HG02970 (cell line): ENCODE measurements around the gene FGF5.
"Not testable (repeated sequence)": the region's sequence is repeated elsewhere in the genome, so short reads cannot be mapped to it uniquely, and the experiment has no call there.

Experiments used
- ATAC-seq: cut with Tn5 transposase; IDR thresholded peaks from one replicate; pipeline ENCODE4 v1.9.1; 2021; ENCODE audit warnings: mild to moderate bottlenecking, moderate library complexity, moderate number of reproducible peaks; ENCODE audit not compliant: unreplicated experiment, low FRiP score

FGF5 gene, protein sequence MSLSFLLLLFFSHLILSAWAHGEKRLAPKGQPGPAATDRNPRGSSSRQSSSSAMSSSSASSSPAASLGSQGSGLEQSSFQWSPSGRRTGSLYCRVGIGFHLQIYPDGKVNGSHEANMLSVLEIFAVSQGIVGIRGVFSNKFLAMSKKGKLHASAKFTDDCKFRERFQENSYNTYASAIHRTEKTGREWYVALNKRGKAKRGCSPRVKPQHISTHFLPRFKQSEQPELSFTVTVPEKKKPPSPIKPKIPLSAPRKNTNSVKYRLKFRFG

DNA sequence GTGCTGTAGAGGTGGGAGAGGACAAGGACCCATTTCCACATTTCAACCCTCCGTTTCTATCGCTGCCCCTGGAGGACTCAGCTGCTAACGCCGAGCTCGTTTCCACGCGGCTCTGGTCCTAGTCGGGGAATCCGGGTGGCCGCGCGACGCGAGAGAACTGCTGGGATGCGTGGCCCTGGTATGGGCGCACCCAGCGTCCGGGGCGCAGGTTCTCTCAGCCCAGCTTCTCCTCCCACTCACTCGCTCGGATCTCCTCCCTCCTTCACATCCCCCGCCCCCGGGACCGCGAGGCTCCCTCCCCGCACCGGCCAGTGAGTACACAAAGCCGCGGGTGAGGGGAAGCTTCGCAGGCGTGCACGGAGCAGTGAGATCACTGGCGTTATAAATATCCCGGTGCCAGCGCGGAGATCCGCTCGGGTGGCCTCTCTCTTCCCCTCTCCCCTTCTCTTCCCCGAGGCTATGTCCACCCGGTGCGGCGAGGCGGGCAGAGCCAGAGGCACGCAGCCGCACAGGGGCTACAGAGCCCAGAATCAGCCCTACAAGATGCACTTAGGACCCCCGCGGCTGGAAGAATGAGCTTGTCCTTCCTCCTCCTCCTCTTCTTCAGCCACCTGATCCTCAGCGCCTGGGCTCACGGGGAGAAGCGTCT lies at the start of gene FGF5:
FGF5 (plus strand) TSS at position 412 of the 649 bp plus-strand sequence; CDS start at position 573, 161 bp downstream.
- ATAC-seq, result no peak

DNA sequence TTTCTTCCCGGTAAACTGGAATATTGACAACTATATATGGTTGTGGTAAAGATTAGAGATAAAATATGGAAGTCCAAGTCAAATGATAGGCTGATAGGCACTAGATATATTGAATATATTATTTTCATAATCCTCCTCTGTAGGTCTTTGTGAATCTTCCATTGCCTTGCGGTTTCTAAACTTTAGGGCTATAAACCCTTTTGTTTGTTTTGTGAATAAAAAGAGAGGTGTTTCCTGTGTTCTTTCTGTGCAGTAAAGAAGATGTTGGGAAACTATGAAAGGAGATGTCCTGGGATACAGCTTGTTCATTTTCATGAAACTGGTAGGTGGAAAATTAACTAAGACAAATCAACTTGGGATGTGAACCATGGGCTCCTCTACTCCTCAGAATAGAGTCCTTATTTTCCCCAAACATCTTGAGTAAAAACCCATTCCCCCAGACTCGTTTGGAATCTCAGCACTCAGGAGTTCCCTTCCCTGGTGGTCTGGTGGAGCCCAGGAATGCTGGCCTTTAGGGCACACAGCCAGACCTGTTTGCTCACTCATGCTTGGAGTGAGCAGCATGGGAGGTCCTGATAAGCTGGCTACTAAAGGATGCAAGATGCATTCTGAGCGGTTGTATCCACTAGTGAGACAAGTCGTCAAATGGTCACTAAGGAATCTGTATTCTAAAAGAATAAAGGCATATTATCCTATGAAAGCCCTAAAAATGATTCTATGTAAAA lies 47.0 kb upstream of the FGF5 start:
- ATAC-seq, result no peak

DNA sequence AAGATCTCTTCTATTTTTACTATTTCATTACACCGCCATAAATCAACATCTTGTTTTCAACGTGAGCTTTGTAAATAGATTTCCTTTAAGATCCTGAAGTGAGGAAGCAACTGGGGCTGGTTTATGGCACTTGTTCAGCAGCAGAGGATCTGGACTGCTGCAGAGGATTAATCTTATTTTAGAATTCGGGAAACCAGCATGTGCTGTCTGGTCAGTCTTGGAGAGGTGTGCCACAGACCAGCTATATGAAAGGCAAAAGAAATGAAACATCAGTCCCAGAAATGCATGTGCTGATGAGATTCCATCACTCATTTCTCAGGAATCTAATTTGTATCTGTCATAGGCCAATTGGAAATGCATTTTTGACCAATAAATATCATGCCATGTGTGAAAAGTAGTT lies 45.8 kb upstream of the FGF5 start:
- no peak for ATAC-seq

DNA sequence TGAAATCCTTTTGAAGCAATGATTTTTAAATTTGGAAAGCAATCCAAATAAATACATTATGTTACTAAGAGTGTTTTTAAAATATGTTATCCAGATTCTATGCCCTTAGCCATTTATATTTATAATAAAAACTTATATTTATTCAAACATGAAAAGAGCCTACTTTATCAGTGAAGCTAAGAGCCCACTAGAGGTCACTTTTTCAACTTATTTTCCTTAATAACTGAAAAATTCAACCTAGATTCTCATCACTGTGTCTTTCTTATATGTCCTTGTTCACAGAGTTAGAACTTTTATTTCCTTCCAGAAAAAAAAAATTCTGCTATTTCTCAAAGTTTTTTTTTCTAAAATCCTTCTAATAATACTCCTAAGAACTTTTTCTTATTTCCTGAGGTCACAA lies 45.3 kb upstream of the FGF5 start:
- ATAC-seq, result no peak

DNA sequence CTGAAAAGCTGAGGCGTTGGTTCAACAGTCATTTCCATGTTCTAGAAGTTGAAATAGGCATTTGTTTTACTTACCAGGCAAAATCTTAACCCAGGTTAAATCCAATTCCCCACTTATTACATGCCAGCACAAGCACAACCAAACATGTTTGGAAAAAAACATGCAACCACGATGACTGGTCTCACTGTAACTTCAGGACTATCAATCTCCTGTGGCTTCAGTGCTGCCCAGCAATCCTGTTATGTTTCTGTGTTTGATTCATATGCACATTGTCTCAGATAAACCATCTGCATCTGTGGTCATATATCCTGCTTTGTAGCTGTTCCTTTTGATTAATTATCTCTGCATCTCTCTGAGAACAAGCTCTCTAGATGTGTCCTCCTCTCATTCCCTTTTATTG lies 40.9 kb upstream of the FGF5 start:
- ATAC-seq, result no peak

DNA sequence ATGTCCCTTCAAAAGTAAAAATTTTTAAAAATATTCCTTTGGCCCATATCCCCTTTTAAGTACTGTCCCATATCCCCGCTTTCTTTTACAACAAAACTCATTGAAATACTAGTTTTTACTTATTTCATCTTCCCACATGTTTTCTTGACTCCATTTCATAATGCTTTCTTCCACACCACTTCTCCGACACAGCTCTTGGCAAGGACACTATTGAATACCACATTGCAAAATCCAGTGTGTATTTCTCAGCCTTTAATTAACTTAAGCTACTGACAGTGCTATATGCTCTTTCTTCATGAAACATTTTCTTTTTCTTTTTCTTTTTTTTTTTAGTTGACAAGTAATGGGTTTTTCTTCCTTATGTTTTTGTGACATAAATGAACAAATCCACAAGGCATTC lies 40.4 kb upstream of the FGF5 start:
- no peak for ATAC-seq

DNA sequence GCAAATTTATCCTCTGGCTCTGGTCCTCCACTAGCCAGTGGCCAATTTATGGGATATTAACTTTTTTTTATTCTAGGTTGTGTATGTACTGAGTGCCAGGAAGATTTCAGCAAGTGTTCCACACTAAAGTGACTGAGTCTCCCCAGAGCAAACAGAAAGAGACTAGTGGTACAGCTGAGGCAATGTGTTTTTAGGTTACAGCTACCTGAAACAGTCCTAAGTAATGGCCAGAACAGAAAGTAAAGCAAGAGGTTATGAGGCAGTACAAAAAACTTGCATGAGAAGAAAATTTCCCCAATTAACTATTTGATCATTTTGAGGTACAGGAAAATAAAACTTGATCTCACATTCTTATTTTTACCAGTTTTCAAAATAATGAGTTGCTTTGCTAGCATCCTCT lies 38.0 kb upstream of the FGF5 start:
- no peak for ATAC-seq

DNA sequence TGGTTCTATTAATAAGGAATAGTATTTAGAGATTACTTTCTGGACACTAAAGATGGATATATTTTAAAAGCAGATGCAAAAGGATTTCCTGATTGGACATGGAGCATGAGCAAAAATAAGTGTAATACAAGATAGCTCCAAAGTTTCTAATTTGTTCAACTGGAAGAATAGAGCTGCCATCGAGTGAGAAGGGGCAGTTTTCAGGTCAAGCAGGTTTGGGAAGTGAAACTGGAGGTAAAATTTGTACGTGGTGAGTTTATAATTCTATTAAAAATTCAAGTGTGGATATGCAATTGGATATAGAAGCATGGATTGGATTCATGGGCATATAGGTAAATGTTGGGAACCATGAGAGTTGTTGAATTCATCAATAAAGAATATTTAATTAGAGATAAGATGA lies 37.3 kb upstream of the FGF5 start:
- ATAC-seq, result no peak

DNA sequence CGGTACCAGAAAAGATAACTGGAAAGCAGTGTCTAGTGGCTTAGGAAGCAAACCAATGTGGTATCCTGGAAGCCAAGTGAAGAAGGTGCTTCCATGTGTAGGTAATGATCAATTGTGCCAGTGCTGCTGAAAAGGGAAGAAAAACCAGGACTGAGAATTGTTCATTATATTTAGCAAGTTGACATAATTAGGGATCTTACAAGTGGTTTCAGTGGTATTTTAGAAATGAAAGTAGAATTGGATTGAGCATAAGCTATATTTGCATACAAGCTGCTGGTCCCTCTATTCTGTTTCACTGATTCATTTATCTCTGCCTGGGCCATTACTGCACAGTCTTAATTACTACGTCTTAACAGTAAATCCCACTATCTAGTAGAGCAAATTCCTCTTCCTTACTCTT lies 36.9 kb upstream of the FGF5 start:
- peak; percentile 80 for ATAC-seq

DNA sequence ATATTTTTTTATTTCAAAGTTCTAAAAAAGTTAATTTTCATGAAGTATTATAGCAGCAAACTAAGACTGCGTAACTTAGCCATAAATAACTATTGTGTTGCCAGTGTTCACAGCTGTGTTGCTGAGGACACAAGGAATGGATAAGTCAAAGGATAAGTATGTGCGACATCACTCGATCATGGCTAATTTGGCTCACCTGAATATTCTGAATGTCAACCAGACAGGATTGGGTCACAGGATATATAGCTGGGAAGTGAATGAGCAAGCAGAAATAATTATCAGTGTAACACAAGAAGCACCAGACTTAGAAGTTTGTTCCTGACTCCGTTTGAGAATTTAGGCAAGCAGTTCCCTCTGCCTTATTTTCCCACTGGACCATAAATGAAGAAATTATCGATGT lies 35.3 kb upstream of the FGF5 start:
- no peak for ATAC-seq

DNA sequence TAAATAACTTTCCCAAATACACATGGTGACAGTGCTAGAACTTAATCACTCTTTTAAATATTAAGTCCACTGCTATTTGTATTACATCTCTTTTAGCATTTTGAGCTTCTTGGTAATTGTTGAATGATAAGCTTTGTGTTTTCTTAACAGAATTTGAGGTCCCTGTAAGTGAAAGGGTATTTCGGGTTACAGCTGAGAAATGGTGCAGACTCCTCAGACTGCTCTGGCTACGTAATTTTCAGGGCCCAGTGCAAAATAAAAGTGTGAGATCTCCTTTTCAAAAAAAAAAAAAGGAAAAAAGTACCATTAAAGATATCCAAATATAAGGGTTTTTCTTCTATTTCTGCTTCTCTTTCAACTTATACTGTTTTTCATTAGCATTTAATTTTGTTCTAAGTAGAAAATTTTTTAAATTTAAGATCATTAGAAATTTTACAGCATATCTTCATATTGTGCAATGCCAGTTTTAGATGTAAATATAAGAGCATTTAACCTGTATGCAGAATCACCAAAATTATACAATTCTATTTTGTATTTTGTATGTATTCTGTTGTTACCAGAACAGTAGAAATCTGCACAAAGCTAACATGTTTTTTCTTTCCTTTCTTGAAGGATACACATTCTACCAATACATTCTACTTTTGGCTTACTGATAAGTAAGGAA lies 33.6 kb upstream of the FGF5 start:
- ATAC-seq, result no peak

DNA sequence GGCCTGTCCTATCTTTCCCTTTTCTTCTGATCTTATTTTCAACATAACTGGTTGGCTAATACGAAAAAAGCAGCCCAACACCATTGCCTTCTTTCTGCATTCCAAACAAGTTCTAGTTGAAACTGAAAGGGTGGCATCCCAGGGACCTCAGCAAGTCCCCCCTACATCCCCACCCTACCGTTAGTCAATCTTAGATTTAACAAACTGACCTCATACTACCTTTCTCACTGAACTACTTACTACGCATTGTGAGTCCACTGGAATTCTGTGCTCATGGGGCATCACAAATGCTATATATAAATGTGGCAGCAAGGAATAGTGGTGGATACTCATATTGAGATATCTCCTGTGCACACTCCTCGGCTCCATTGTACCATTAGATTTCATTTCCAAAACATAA lies 33.1 kb upstream of the FGF5 start:
- no peak for ATAC-seq

DNA sequence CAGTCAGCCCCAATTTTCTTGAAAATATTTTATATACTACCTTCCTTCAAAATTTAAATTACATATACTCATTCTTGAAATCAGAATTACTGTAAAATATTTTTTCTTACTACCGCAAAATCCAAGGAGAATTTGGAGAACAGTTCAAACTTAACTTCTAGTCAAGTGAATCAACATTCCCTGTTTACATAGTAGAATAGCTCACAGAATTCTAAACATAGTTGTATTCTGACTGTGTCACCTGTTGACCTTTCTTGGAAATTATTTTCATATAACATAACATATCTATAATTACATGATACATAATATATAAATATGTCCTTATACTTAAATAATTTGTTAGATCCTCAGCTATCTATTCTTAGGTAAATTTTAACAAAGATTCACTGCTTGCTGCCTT lies 31.0 kb upstream of the FGF5 start:
- no peak for ATAC-seq

DNA sequence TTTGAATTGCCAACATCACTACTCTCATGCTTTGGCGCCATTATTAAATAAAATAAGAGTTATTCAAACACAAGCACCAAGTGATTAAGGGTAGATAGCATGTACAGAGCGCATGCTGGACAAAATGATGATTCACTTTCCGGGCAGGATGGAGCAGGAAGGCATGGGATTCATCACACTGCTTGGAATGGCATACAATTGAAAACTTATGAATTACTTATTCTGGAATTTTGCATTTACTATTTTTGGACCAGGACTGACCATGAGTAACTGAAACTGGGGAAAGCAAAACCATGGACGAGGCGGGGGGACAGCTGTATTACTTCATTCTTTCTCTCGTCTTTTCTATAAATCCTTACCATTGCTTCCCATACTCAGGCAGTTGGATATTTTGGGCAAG lies 28.5 kb upstream of the FGF5 start:
- ATAC-seq, result no peak

DNA sequence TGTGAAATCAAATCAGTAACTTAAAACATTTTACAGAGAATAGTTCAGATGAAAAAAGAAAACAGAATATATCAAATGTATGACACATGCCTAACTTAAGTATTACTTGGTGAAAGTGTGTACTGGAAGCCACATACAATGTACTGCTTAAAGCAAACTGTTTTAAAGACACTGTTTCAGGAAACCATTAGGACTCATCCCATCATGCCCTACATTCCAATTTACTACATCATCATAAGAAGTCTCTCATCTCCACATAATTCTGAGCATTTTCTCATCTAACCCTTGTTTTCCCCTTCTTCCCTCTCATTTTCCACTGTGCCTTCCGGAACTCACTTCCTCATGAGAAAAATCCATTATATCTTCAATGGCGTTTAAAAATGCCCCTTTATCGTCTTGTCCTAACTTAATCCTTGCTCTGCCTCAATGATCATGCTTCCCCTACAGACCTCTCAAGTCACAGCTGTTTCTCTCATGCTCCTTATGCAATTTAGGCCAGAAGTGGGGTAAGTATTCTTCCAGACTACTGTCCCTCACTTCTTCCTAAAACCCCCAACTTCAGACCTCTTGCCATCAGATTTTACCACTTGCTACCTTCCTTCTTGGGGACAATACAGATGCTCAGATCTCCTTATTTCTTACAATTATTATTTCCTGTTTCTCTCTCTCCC lies 26.8 kb upstream of the FGF5 start:
- no peak for ATAC-seq

DNA sequence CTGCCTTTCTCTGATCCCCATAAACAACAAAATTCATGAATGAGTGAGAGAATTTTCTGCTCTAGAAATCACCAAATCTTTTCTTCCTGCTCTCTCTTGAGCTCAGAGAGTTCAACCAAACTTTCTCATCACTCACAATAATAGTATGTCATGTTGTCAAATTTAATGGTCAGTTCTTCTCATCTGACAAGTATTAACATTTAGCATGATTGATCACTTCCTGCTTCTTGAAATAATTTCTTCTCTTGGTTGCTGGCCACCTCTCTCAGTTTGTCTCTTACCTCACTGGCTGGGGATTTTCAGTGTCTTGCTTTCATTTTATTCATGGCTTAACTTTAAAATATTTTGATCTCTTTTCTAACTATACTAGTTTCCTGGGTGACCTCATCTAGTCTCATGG lies 25.5 kb upstream of the FGF5 start:
- ATAC-seq, result no peak

DNA sequence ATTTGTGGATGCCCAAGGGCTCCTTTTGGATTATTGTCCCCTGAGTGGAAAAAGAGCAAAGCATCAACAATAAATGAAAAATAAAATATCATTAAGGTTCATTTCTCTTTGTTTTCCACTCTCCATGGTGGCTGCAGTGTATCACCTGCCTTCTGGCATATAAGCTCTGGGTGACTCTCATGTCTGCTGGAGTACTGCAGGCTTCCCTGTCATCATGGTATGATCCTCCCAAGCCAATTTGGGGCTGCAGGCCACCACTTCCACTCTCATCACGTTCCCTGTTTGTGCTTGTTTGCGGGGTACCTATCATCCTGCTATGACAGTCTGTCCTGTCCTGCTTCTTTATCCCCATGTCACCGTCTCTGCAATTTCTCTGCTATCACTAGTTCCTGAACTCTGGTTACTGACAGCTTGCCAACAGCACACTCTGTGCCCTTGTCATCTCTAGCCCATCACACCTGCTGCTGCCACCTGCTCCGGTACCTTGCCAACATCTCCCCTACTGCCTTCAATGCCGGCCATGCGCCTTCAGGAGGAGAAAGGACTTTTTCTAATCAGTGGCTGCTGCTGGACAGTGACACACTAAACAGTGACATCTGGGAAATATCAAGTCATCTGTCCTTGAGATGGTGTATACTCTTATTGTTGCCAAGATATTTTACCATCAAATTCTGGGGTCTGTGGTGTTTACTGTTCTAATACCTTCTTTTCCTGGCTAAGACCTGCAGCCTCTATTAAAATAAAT lies 23.0 kb upstream of the FGF5 start:
- ATAC-seq, result no peak

DNA sequence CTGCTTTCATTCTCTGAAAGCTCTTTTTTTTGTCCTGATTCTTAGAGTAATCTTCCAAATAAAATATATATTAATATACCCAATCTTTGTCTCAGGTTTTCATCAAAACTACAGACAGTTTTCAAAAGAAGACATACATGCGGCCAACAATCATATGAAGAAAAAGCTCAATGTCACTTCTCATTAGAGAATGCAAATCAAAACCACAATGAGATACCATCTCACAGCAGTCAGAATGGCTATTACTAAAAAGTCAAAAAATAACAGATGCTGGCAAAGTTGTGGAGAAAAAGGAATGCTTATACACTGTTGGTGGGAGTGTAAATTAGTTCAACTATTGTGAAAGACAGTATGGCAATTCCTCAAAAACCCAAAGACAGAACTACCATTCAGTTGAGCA lies 19.0 kb upstream of the FGF5 start:
- ATAC-seq, result not testable (repeated sequence)

DNA sequence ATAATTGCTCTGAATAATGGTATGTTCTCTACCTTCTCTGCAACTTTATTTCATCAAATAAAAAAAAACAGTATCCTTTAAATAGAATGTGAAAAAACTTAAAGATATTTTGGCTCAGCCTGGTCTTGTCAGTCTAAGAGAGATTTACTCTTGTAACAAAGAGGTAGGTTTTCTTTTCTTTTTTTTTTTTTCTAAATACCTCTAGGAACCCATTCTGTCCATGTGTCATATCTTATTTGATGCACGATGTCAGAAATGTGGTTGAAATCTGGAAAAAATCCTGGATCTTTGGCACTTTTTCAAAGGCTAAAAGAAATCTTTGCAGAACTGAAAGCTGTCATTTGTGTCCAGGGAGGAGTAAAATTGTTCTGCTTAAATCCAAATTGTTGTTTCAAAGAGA lies 17.3 kb upstream of the FGF5 start:
- no peak for ATAC-seq

DNA sequence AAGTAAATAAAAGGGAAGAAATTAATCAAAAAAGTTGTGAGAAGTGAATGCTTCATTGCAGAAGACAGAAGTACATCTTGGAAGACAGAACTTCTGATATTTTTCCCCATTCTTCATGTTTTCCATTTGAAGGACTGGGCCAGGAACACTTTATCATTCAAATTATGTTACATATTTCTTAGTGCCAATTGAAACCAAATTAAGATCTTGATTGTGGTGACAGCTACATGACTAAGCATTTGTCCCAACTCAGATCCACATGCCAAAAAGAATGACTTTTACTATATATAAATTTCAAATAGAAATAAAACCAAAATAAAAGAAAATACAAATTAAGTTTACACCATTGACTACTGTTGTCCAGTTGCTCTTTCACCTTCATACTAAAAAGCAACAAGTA lies 14.0 kb upstream of the FGF5 start:
- no peak for ATAC-seq
